Adrenal gland (tissue), 12 donors: Measurements from ENCODE around the gene ABCA4. TPM values are rescaled to one million over a fixed set of nuclear protein-coding genes. Genes with fewer than 3 reads are reported as not detected.

ENCODE experiments used
- DNase-seq, 7 donors: peaks; one replicate each; pipeline ENCODE4 v3.0.0-alpha.2; 2019 to 2020
- H3K27ac ChIP-seq, 5 donors: fragments of 200-600 bp; sonication (generic) in 4 of 5; 1 replicate in 3 of 5; 2 replicates in 2 of 5; pipeline versions ENCODE4 v1.5.1 to v1.8.0; 2016 to 2020; ENCODE audit warnings: mild to moderate bottlenecking in 1 of 5
- H3K27me3 ChIP-seq: fragments of 200-600 bp; 2 replicates; pipeline ENCODE4 v1.8.0; 2021
- H3K36me3 ChIP-seq, 2 donors: fragments of 200-600 bp; replicated peaks in 1 of 2; 1 replicate in 1 of 2; 2 replicates in 1 of 2; pipeline versions ENCODE4 v1.5.1 to v1.8.0; 2018 to 2022
- H3K4me1 ChIP-seq, 2 donors: fragments of 200-600 bp; replicated peaks in 1 of 2; 1 replicate in 1 of 2; 2 replicates in 1 of 2; pipeline versions ENCODE4 v1.5.1 to v1.8.0; 2018 to 2021
- H3K4me3 ChIP-seq, 4 donors: fragments of 200-600 bp; sonication (generic) in 3 of 4; one replicate each; pipeline ENCODE4 v1.5.1; 2016 to 2018
- H3K9me3 ChIP-seq, 3 donors: fragments of 200-600 bp; sonication (generic) in 1 of 3; replicated peaks in 1 of 3; 1 replicate in 2 of 3; 2 replicates in 1 of 3; pipeline versions ENCODE4 v1.5.1 to v1.8.0; 2016 to 2021
- CTCF ChIP-seq, 6 experiments: fragments of 450-650 bp in 4 of 6; fragments of 200-600 bp in 2 of 6; sonication (generic) in 1 of 6; IDR thresholded peaks; 1 replicate in 5 of 6; 2 replicates in 1 of 6; pipeline versions ENCODE4 v1.5.1 to v1.8.0; 2016 to 2021; ENCODE audit warnings: antibody characterized with exemption in 6 of 6, mild to moderate bottlenecking in 2 of 6, moderate library complexity in 1 of 6
- POLR2A ChIP-seq, 2 donors: fragments of 450-650 bp; IDR thresholded peaks; one replicate each; pipeline ENCODE4 v1.6.1; 2017; ENCODE audit warnings: antibody characterized with exemption in 2 of 2, mild to moderate bottlenecking in 2 of 2, moderate library complexity in 1 of 2
- WGBS, 4 donors: extraction: QIAGEN DNeasy Blood & Tissue Kit in 2 of 4; methylation state at CpG; one replicate each; pipeline versions ENCODE4 v1.1.5 to v1.1.7; 2013 to 2017; 5-methylcytosine and 5-hydroxymethylcytosine counted together
- intact Hi-C, 2 donors: fragments of 100-400 bp; cut with DNase I; formaldehyde crosslinking; loops; one replicate each; pipeline versions ENCODE4 v1.14.1 to v1.15.0; 2022 to 2023
- polyA plus RNA-seq, 3 donors: library from polyadenylated mRNA; stranded (reverse); fragments of 200-250 nt in 2 of 3; fragments of 350-450 nt in 1 of 3; fragmentation: Illumina TruSeq in 1 of 3; extraction: RNeasy Lipid Tissue Mini Kit (QIAGEN cat#74804) in 1 of 3; gene quantifications; one replicate each; pipeline ENCODE4 v1.2.3, GENCODE V29; 2013 to 2014
- total RNA-seq, 9 donors: library from RNA; depleted of rRNA in 4 of 9; stranded (reverse); fragments of >200 nt in 4 of 9; fragments of 120-200 nt in 1 of 9; fragmentation: NEBNext Ultra II Directional in 1 of 9; extraction: Animal tissue kit (Norgen Biotek cat#: 25700) in 1 of 9; gene quantifications; one replicate each; pipeline versions ENCODE4 v1.1.0 to v1.2.4, GENCODE V29; 2013 to 2023
- donor health status: healthy with polysubstance abuse.
- donor health status: Bipolar disorder and iron deficiency.
- donor health status: DM: yes; HTN: yes; CAD: no.
- donor health status: DM: no; HTN: no; CAD: no.
- donor health status: DM: no; HTN: no; CAD: no.
- donor health status: DM: yes; HTN: yes; CAD: no.

The ABCA4 gene
- total and polyA plus RNA-seq, 12 donors: 0.04 to 1.9 (median 0.14) TPM; not detected in 1

- TF ChIP-seq CTCF (IDR thresholded peaks at IDR 0.05) (no peak), POLR2A (IDR thresholded peaks at IDR 0.05) (no peak)
- Histone ChIP-seq H3K4me1 (peaks cover 0 to 3% of the 10 kb centered on the region in 2 donors), H3K36me3 (no peaks in the 10 kb centered on the region), H3K9me3 (no peaks in the 10 kb centered on the region), H3K27ac (no peak overlapping the region), H3K27me3 (no peaks in the 10 kb centered on the region), H3K4me3 (no peak overlapping the region)
- intact Hi-C loops: loop anchor here (5.0 kb wide), 2 partner anchors 290 to 295 kb away; no protein-coding TSS in a partner anchor
- no peak for DNase-seq
- WGBS, 4 donors: 97 to 100% (median 100%) methylated on average over 1 of the region's 1 CpG
Measured at GRCh38 chr1:94042388-94042787, 78.6 kb downstream of the ABCA4 start.

- no peaks in the 10 kb centered on the region for H3K4me1 ChIP-seq
- intact Hi-C loops: loop anchor here (5.0 kb wide), 2 partner anchors 292 to 297 kb away; no protein-coding TSS in a partner anchor
- 72 to 84% (median 75%) methylated on average over 11 of the region's 11 CpGs for WGBS, 4 donors
- no peak for DNase-seq
- no peaks in the 10 kb centered on the region for H3K9me3 ChIP-seq
- TF ChIP-seq CTCF (IDR thresholded peaks at IDR 0.05) (peak in 3 of 6 experiments; percentile 9 to 20 (median 14)), POLR2A (IDR thresholded peaks at IDR 0.05) (no peak)
- no peak overlapping the region for H3K4me3 ChIP-seq
- peak overlapping the region in 1 of 5 donors; percentile 40 for H3K27ac ChIP-seq
- no peaks in the 10 kb centered on the region for H3K36me3 ChIP-seq
- H3K27me3 ChIP-seq: no peaks in the 10 kb centered on the region
Measured at GRCh38 chr1:94039871-94040569, 80.9 kb downstream of the ABCA4 start.

GRCh38 chr1:94039514-94039870 is 81.5 kb downstream of the ABCA4 start:
- WGBS, 4 donors: 3 to 14% (median 7%) methylated on average over 2 to 4 of the region's 4 CpGs
- peak overlapping the region in 1 of 5 donors; percentile 40 for H3K27ac ChIP-seq
- no peaks in the 10 kb centered on the region for H3K27me3 ChIP-seq
- DNase-seq: peak; percentile 37 to 82 (median 64)
- H3K9me3 ChIP-seq: no peaks in the 10 kb centered on the region
- H3K4me1 ChIP-seq: no peaks in the 10 kb centered on the region
- TF ChIP-seq CTCF (IDR thresholded peaks at IDR 0.05): peak; percentile 45 to 81 (median 66)
- no peak for TF ChIP-seq POLR2A (IDR thresholded peaks at IDR 0.05)
- no peaks in the 10 kb centered on the region for H3K36me3 ChIP-seq
- H3K4me3 ChIP-seq: no peak overlapping the region
- intact Hi-C loops: no loop called here

GRCh38 chr1:94038511-94038910 is 82.4 kb downstream of the ABCA4 start:
- H3K4me1 ChIP-seq: no peaks in the 10 kb centered on the region
- peak in 3 of 7 donors; percentile 31 to 71 (median 35) for DNase-seq
- WGBS, 4 donors: 64 to 72% (median 67%) methylated on average over 3 of the region's 3 CpGs
- H3K9me3 ChIP-seq: no peaks in the 10 kb centered on the region
- H3K27me3 ChIP-seq: no peaks in the 10 kb centered on the region
- intact Hi-C loops: no loop called here
- no peaks in the 10 kb centered on the region for H3K36me3 ChIP-seq
- H3K4me3 ChIP-seq: no peak overlapping the region
- H3K27ac ChIP-seq: no peak overlapping the region
- TF ChIP-seq CTCF (IDR thresholded peaks at IDR 0.05): no peak
- TF ChIP-seq POLR2A (IDR thresholded peaks at IDR 0.05): no peak
